D721Med (cell line): Measurements from ENCODE around the gene BORCS5.

Experiments used
- DNase-seq: peaks from one replicate; pipeline ENCODE4 v3.0.0; 2011; ENCODE audit warnings: low spot score; ENCODE audit not compliant: insufficient read length
- FAIRE-seq: peaks from 2 replicates; lab custom pipeline; 2011; peaks lifted over from hg19 to GRCh38; lab: Jason Lieb, UNC
- CTCF ChIP-seq: IDR thresholded peaks from 2 replicates; pipeline ENCODE4 v1.5.1; 2012; ENCODE audit warnings: mild to moderate bottlenecking, control low read depth; ENCODE audit not compliant: insufficient read depth; ENCODE audit errors: missing control alignments

The BORCS5 gene

GRCh38 chr12:12510141-12510540 is 153.3 kb downstream of the BORCS5 start:
- no peak for TF ChIP-seq CTCF
- DNase-seq: no peak
- FAIRE-seq: no peak

- FAIRE-seq (no peak), DNase-seq (no peak)
- TF ChIP-seq CTCF: no peak
Measured at GRCh38 chr12:12510551-12510950, 153.7 kb downstream of the BORCS5 start.

GRCh38 chr12:12511021-12511783 is 154.3 kb downstream of the BORCS5 start:
- DNase-seq: no peak
- FAIRE-seq: no peak
- TF ChIP-seq CTCF: no peak

GRCh38 chr12:12511895-12512711 is 155.2 kb downstream of the BORCS5 start:
- TF ChIP-seq CTCF: no peak
- DNase-seq (no peak), FAIRE-seq (no peak)

- DNase-seq (no peak), FAIRE-seq (no peak)
- no peak for TF ChIP-seq CTCF
Measured at GRCh38 chr12:12513416-12514006, 156.6 kb downstream of the BORCS5 start.

GRCh38 chr12:12518464-12518845 is 161.6 kb downstream of the BORCS5 start:
- no peak for TF ChIP-seq CTCF
- DNase-seq (no peak), FAIRE-seq (no peak)

- DNase-seq (no peak), FAIRE-seq (no peak)
- TF ChIP-seq CTCF: no peak
Measured at GRCh38 chr12:12518919-12519318, 162.0 kb downstream of the BORCS5 start.
